Activated CD4-positive, alpha-beta T cell treated with anti-CD3 and anti-CD28 coated beads for 36 hours (primary cell): ENCODE data around the gene SYT10. TPM values are rescaled to one million over a fixed set of nuclear protein-coding genes. Genes with fewer than 3 reads are reported as not detected.

Experiments
- ATAC-seq: fragments of 200-7000 bp; cut with Tn5 transposase; one replicate; pipeline ENCODE4 v1.10.0; 2021; ENCODE audit warnings: mild to moderate bottlenecking, moderate library complexity
- CTCF ChIA-PET: fragments of 350-600 bp; sonication (Branson Sonifier 250); formaldehyde crosslinking; loops from one replicate; lab custom pipeline; 2021; ENCODE audit warnings: antibody characterized with exemption; lab: Charles Lee
- POLR2A ChIA-PET: fragments of 350-600 bp; sonication (Branson Sonifier 250); formaldehyde crosslinking; loops from one replicate; lab custom pipeline; 2021; ENCODE audit warnings: antibody characterized with exemption, inconsistent platforms; lab: Charles Lee
- DNase-seq: peaks from one replicate; pipeline ENCODE4 v3.0.0-alpha.2; 2020
- H3K27ac Mint-ChIP-seq: one replicate; pipeline ENCODE4 v1.8.0; 2021; ENCODE audit warnings: mixed read lengths
- H3K27me3 Mint-ChIP-seq: one replicate; pipeline ENCODE4 v1.8.0; 2021; ENCODE audit warnings: mixed read lengths
- H3K36me3 Mint-ChIP-seq: one replicate; pipeline ENCODE4 v1.8.0; 2021; ENCODE audit warnings: low read depth, mixed read lengths
- H3K4me1 Mint-ChIP-seq: one replicate; pipeline ENCODE4 v1.8.0; 2021; ENCODE audit warnings: mixed read lengths
- H3K4me3 Mint-ChIP-seq: one replicate; pipeline ENCODE4 v1.8.0; 2021; ENCODE audit warnings: mild to moderate bottlenecking, moderate library complexity, mixed read lengths
- H3K9me3 Mint-ChIP-seq: one replicate; pipeline ENCODE4 v1.8.0; 2021; ENCODE audit warnings: low read depth, mixed read lengths
- intact Hi-C, 2 experiments: fragments of 100-400 bp; cut with DNase I in 1 of 2; cut with micrococcal nuclease in 1 of 2; formaldehyde crosslinking; loops; one replicate each; pipeline versions ENCODE4 v1.14.2 to v1.15.1; 2022 to 2024; cut with DNase I, micrococcal nuclease
- total RNA-seq, 2 experiments: library from RNA; stranded (reverse); gene quantifications; one replicate each; pipeline ENCODE4 v1.2.3, GENCODE V29; 2021

SYT10 gene
- total RNA-seq = not detected

GRCh38 chr12:33439587-33440011 lies at the start of gene SYT10:
TSS of gene SYT10 (minus strand) at chr12:33439819. CDS start at chr12:33439522, 297 bp downstream.
- intact Hi-C loops = no loop called here
- ATAC-seq (peak; percentile 33), DNase-seq (peak; percentile 8)
- Mint-ChIP-seq H3K4me3 (peak within 1 kb of the TSS; percentile 31), H3K36me3 (no peaks in the 10 kb centered on the region), H3K4me1 (no peaks in the 10 kb centered on the region), H3K27me3 (peaks cover 37% of the 10 kb centered on the region), H3K27ac (no peak within 1 kb of the TSS), H3K9me3 (no peaks in the 10 kb centered on the region)
- ChIA-PET POLR2A (no interaction called here), CTCF (no interaction called here)

- CTCF ChIA-PET = no interaction called here
- H3K27ac Mint-ChIP-seq = no peak overlapping the region
- ATAC-seq = no peak
- POLR2A ChIA-PET = no interaction called here
- no peak overlapping the region for H3K4me3 Mint-ChIP-seq
- intact Hi-C loops = no loop called here
- no peaks in the 10 kb centered on the region for H3K4me1 Mint-ChIP-seq
- no peak for DNase-seq
- no peaks in the 10 kb centered on the region for H3K36me3 Mint-ChIP-seq
- no peaks in the 10 kb centered on the region for H3K27me3 Mint-ChIP-seq
- peaks cover 6% of the 10 kb centered on the region for H3K9me3 Mint-ChIP-seq
These were observed 48.4 kb upstream of the SYT10 start for GRCh38 chr12:33488036-33488435.

GRCh38 chr12:33486058-33486457 lies 46.4 kb upstream of the SYT10 start:
- DNase-seq = no peak

GRCh38 chr12:33484161-33484560 lies 44.5 kb upstream of the SYT10 start:
- H3K4me1 Mint-ChIP-seq = no peaks in the 10 kb centered on the region
- H3K27me3 Mint-ChIP-seq = no peaks in the 10 kb centered on the region
- no peaks in the 10 kb centered on the region for H3K9me3 Mint-ChIP-seq
- ChIA-PET POLR2A (no interaction called here), CTCF (no interaction called here)
- ATAC-seq = no peak
- no peaks in the 10 kb centered on the region for H3K36me3 Mint-ChIP-seq
- no peak overlapping the region for H3K27ac Mint-ChIP-seq
- no peak overlapping the region for H3K4me3 Mint-ChIP-seq
- DNase-seq = no peak
- intact Hi-C loops = no loop called here

More at GRCh38 chr12:33486058-33486457, 46.4 kb upstream of the SYT10 start:
- Mint-ChIP-seq H3K27me3 (no peaks in the 10 kb centered on the region), H3K4me1 (no peaks in the 10 kb centered on the region), H3K27ac (no peak overlapping the region), H3K4me3 (no peak overlapping the region), H3K36me3 (no peaks in the 10 kb centered on the region), H3K9me3 (peaks cover 4% of the 10 kb centered on the region)
- ATAC-seq = no peak
- intact Hi-C loops = no loop called here
- POLR2A ChIA-PET = no interaction called here
- CTCF ChIA-PET = no interaction called here

GRCh38 chr12:33480366-33480765 lies 40.7 kb upstream of the SYT10 start:
- H3K4me3 Mint-ChIP-seq = no peak overlapping the region
- H3K9me3 Mint-ChIP-seq = no peaks in the 10 kb centered on the region
- no peaks in the 10 kb centered on the region for H3K27me3 Mint-ChIP-seq
- DNase-seq (no peak), ATAC-seq (no peak)
- CTCF ChIA-PET = no interaction called here
- POLR2A ChIA-PET = no interaction called here
- H3K36me3 Mint-ChIP-seq = no peaks in the 10 kb centered on the region
- no peak overlapping the region for H3K27ac Mint-ChIP-seq
- intact Hi-C loops = no loop called here
- no peaks in the 10 kb centered on the region for H3K4me1 Mint-ChIP-seq

- ChIA-PET CTCF (no interaction called here), POLR2A (no interaction called here)
- Mint-ChIP-seq H3K4me1 (no peaks in the 10 kb centered on the region), H3K27me3 (no peaks in the 10 kb centered on the region), H3K4me3 (no peak overlapping the region), H3K27ac (no peak overlapping the region), H3K36me3 (no peaks in the 10 kb centered on the region), H3K9me3 (peaks cover 4% of the 10 kb centered on the region)
- ATAC-seq (no peak), DNase-seq (no peak)
- intact Hi-C loops = no loop called here
These were observed 36.4 kb upstream of the SYT10 start for GRCh38 chr12:33476058-33476457.

- no peak for DNase-seq
- H3K27ac Mint-ChIP-seq = no peak overlapping the region
- POLR2A ChIA-PET = no interaction called here
These were observed 32.7 kb upstream of the SYT10 start for GRCh38 chr12:33472299-33472698.

GRCh38 chr12:33455096-33455495 lies 15.5 kb upstream of the SYT10 start:
- H3K27ac Mint-ChIP-seq = no peak overlapping the region
- no peak for DNase-seq
- no peak for ATAC-seq
- H3K9me3 Mint-ChIP-seq = no peaks in the 10 kb centered on the region
- ChIA-PET CTCF (no interaction called here), POLR2A (no interaction called here)
- H3K36me3 Mint-ChIP-seq = no peaks in the 10 kb centered on the region
- H3K27me3 Mint-ChIP-seq = no peaks in the 10 kb centered on the region
- intact Hi-C loops = no loop called here
- no peaks in the 10 kb centered on the region for H3K4me1 Mint-ChIP-seq
- no peak overlapping the region for H3K4me3 Mint-ChIP-seq

More at GRCh38 chr12:33472299-33472698, 32.7 kb upstream of the SYT10 start:
- CTCF ChIA-PET = no interaction called here
- no peaks in the 10 kb centered on the region for H3K27me3 Mint-ChIP-seq
- intact Hi-C loops = no loop called here
- no peaks in the 10 kb centered on the region for H3K4me1 Mint-ChIP-seq
- no peak for ATAC-seq
- H3K4me3 Mint-ChIP-seq = no peak overlapping the region
- peaks cover 4% of the 10 kb centered on the region for H3K9me3 Mint-ChIP-seq
- H3K36me3 Mint-ChIP-seq = no peaks in the 10 kb centered on the region

GRCh38 chr12:33450480-33450879 lies 10.9 kb upstream of the SYT10 start:
- H3K9me3 Mint-ChIP-seq = no peaks in the 10 kb centered on the region
- DNase-seq (no peak), ATAC-seq (no peak)
- H3K27ac Mint-ChIP-seq = no peak overlapping the region
- H3K4me3 Mint-ChIP-seq = no peak overlapping the region
- ChIA-PET CTCF (no interaction called here), POLR2A (no interaction called here)
- no peaks in the 10 kb centered on the region for H3K27me3 Mint-ChIP-seq
- H3K4me1 Mint-ChIP-seq = no peaks in the 10 kb centered on the region
- H3K36me3 Mint-ChIP-seq = no peaks in the 10 kb centered on the region
- intact Hi-C loops = no loop called here

- ChIA-PET CTCF (no interaction called here), POLR2A (no interaction called here)
- Mint-ChIP-seq H3K36me3 (no peaks in the 10 kb centered on the region), H3K9me3 (no peaks in the 10 kb centered on the region), H3K4me1 (no peaks in the 10 kb centered on the region), H3K4me3 (peak overlapping the region; percentile 19), H3K27me3 (peaks cover 37% of the 10 kb centered on the region), H3K27ac (no peak overlapping the region)
- DNase-seq (no peak), ATAC-seq (no peak)
- intact Hi-C loops = no loop called here
These were observed 858 bp upstream of the SYT10 start for GRCh38 chr12:33440477-33440876.

GRCh38 chr12:33438851-33439586 lies 600 bp downstream of the SYT10 start:
- H3K4me3 Mint-ChIP-seq = peak overlapping the region; percentile 31
- DNase-seq (peak; percentile 7), ATAC-seq (no peak)
- ChIA-PET POLR2A (no interaction called here), CTCF (no interaction called here)
- no peak overlapping the region for H3K27ac Mint-ChIP-seq
- no peaks in the 10 kb centered on the region for H3K9me3 Mint-ChIP-seq
- H3K4me1 Mint-ChIP-seq = no peaks in the 10 kb centered on the region
- H3K27me3 Mint-ChIP-seq = peaks cover 37% of the 10 kb centered on the region
- intact Hi-C loops = no loop called here
- H3K36me3 Mint-ChIP-seq = no peaks in the 10 kb centered on the region

- H3K27ac Mint-ChIP-seq = no peak overlapping the region
- no peaks in the 10 kb centered on the region for H3K4me1 Mint-ChIP-seq
- no peaks in the 10 kb centered on the region for H3K9me3 Mint-ChIP-seq
- CTCF ChIA-PET = interaction anchor here (0.6 to 0.8 kb wide), 2 partner anchors 18 to 314 kb away, joined by 3 to 4 read pairs; no protein-coding TSS in a partner anchor
- no peak for DNase-seq
- no peaks in the 10 kb centered on the region for H3K36me3 Mint-ChIP-seq
- H3K4me3 Mint-ChIP-seq = no peak overlapping the region
- no peak for ATAC-seq
- intact Hi-C loops = no loop called here
- peaks cover 37% of the 10 kb centered on the region for H3K27me3 Mint-ChIP-seq
- POLR2A ChIA-PET = no interaction called here
These were observed 1.4 kb downstream of the SYT10 start for GRCh38 chr12:33438025-33438772.
